ENCODE measurements around the gene KARS1.

KARS1 gene

DNA sequence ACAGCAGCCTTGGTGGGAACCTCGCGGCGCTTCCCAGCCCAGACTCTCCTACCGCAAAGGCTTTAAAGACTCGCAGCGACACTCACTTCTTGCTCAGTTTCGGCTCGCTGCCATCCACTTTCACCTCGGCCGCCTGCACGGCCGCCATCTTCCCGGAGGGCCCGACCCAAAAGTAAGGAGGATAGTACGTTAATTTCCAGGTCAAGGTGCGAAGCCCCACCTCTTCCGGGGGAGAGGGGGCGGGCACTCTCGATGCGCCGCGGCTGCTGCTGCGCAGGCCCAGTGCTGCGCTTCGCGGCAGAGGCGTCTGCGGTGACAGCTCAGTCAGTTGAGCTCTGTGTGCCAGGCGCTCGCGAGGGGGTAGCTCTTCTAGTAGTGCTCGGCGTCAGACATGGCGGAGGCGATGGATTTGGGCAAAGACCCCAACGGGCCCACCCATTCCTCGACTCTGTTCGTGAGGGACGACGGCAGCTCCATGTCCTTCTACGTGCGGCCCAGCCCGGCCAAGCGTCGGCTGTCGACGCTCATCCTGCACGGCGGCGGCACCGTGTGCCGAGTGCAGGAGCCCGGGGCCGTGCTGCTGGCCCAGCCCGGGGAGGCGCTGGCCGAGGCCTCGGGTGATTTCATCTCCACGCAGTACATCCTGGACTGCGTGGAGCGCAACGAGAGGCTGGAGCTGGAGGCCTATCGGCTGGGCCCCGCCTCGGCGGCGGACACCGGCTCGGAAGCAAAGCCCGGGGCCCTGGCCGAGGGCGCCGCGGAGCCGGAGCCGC lies at the start of gene KARS1, which contains the start of gene TERF2IP:
KARS1 (minus strand) TSS at position 174 of the 773 bp plus-strand sequence; CDS start at position 148, 26 bp downstream.
TERF2IP (plus strand) TSS at position 282 of the 773 bp plus-strand sequence; CDS start at position 392, 110 bp downstream.
- peak; percentile 43 for FAIRE-seq

DNA sequence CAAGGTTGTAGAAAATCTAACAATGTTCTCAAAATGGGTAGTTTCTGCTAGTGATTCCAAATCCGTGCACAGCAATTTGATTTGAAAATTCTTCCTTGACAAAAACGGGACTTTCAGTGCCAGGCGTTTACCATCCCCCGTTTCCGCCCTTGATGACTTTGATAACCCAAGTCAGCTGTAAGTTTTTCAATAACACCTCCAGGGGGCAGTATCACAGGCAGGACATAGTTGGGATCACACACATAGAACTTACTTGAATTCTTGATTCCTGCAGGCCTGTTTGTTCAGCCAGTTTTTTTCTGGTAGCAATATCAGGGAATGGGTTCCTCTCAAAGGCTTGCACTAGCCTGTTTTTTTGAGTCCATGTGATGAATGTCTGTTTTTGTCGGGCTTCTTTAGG lies 48.2 kb upstream of the KARS1 start:
- FAIRE-seq = no peak

DNA sequence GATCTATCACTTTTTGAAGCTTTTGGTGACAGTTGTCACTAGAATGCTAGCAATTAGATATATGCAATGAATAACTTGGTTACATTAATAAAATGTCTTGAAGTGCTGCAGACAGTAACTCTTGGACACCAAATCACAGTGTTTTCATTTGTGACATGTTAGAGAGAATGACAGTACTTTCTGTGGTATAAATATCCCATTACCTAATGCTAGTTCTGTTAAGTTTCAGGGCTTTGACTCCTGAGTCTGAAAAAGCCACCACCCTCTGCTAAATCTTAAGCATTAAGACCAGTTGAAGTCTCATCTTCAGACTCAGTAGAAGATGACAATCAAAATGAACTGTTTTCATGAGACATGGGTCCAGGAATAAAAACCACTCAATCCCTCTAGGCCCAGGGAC lies 39.9 kb upstream of the KARS1 start:
- no peak for FAIRE-seq

DNA sequence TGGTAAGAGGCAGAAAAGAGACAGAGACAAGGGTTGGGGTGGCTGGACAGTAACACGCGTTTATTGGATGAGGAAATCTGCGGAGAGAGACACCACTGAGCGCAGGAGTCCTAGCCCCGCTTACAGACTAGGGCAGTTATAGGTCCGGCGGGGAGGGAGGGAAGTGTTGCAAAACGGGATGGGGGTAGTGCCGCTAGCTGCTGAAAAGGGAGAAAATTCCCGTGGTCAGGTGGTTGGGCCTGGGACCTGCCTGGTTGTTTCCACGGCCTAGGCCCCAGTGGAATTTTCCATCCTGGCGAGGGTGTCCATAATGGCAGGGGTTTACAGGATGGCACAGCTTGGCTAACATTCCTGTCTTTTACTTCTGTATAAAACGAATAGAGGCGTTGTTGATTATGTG lies 34.8 kb upstream of the KARS1 start:
- no peak for FAIRE-seq

DNA sequence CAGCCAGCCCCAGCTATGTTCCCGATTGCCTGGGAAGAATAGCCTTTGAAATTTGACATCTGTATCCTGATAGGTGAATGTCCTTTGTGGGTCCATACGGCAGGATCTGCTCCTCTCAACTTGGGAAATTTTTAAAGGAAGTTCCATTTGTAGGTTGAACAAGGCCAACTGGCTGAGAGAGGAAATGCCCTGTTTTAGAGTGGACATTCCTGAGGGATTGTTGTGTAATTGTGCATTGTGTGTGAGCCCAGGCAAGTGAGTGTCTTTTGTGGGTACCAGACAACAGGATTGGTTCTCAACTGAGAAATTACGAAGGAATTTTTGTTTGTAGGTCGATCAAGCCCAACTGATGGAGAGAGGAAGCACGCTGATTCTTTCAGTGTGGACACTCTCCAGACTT lies 31.9 kb upstream of the KARS1 start:
- no peak for FAIRE-seq

DNA sequence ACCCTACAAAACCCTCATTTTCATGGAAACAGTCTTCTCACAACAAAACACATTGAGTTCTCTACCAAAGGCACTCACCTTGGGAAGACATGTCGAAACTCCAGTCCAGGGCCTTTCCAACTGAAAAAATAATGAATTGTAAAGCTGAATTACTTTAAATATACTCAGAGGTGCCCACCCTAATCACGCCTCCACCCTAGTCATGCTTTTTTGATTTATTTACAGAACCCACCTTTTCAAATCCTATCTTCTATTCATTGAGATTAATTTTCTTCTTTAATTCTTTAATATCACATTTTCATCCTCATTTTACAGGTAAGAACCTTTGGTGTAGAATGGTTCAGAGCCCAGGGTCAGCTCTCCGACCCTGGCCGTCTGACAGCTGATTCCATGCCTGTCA lies 29.4 kb upstream of the KARS1 start, which contains the start of gene CPHXL2:
CPHXL2 (minus strand) TSS at position 101 of the 400 bp plus-strand sequence; CDS start at position 91, 10 bp downstream.
- no peak for FAIRE-seq

DNA sequence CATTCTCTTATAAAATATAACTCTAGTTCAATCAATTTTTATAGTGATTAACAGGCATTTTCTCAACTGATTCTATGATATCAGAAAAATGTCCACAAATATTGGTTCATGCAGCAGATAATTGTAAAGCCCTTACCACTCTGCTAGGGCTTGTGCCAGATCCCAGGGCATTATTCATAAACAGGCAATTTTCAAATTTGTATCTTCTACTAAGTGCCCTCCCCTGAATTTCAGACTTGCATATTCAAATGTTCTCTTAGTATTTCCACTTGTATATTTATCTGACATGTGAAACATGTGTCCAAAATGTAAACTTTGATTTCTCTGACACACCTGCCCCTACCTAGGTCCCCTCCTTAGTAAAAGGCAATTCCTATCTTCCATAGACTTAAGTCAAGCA lies 20.0 kb upstream of the KARS1 start:
- no peak for FAIRE-seq

DNA sequence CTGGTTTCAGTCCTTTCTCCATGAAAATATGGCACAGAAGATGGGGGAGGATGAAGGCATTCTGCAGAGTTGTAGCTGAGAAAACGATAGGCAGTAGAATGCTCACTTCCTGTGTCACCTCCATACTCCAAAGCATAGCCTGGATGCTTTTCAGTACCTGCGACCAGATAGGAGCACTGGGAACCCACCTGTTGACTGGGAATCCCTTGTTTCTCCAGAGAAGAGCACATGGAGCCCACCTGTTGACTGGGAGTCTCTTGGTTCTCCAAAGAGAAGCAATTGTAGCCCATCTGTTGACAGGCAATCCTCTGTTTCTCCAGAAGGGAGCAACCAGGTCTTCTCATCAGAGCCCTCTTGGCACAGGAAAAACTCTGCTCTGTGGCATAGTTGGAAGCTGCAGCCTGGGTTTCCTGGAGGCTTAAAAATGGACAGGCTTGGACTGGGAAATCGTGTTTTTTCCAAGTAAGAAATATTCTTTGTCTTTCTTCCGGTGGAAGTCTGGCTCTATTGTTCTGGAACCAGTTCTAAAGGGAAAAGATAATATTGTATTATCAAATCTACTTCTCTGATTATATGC lies 13.3 kb upstream of the KARS1 start:
- FAIRE-seq = no peak

DNA sequence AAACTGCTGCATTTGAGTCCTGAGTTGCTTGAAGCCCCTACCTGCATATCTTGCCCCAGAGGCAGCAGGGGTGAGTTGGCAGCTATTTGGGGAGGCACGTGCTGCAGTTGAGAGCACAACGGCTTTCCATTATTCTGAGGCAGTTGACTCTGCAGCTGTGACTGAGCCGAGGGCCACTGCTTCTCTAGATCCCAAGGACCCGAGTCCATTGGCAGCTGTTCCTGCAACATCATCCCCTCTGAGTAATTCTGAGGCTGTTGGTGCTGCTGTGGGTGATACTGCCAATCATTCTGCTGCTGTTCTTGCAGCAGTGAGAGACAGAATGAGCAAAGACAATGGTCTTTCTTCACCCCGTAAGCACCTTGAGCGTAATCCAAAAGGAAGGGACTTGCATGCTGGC lies 12.9 kb upstream of the KARS1 start:
- no peak for FAIRE-seq

DNA sequence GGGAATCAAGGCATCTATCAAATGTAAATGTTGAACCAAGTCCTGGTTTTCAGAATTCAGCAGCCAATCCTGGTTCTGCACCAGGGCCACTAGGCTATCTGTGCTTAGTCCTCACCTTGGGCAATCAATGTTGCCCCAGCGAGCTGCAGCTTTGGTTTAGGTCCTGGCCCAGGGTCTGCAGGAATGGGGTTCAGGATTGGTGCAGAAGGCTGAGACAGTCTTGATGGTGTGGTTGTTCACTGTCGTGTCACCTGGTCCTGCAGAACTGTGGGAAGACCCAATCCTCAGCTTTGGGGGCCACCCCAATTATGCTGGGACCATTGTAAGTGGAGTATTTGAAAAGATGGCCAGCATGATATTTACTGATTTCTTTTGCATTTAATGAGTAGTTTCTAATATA lies 10.7 kb upstream of the KARS1 start:
- no peak for FAIRE-seq

DNA sequence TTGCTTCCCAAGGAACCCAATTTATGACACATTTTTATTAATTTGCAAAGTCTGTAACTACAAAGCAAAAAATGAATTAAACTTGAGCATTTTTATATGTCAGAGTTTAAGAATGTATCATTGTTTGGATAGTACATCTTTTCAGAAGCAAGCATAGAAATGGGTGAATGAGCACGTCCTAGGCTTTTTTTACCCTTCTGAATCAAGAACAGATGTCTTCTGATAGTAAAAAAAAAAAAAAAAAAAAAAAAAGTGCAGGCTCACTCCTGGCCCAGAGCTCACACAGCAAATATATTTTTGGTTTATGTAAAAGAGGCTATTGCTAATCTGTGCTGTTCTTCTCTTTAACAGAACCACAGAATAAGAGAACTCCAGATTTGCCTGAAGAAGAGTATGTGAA lies 6.5 kb upstream of the KARS1 start:
- FAIRE-seq = no peak

DNA sequence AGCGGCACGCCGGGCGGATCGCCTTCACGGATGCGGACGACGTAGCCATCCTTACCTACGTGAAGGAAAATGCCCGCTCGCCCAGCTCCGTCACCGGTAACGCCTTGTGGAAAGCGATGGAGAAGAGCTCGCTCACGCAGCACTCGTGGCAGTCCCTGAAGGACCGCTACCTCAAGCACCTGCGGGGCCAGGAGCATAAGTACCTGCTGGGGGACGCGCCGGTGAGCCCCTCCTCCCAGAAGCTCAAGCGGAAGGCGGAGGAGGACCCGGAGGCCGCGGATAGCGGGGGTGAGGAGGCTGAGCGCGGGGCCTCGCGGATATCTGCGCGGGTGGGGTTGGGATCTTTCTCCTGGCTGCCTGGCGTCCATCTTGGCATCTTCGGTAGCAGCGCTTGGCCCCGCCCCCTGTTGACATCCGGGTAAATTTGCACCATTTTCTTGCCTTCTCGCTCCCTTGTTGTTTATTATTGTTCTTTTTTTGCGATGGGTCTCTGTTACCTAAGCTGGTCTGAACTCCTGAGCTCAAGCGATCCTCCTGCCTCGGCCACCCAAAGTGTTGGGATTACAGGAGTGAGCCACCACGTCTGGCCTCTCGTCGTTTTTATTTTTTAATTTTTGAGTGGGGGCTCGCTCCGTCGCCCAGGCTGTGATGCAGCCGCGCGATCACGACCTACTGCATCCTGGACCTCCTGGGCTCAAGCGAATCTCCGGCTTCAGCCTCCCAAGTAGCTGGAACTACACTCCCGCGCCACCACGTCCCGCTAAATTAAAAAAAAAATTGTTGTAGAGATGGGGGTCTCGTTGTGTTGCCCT lies 1.0 kb upstream of the KARS1 start:
- FAIRE-seq = no peak

DNA sequence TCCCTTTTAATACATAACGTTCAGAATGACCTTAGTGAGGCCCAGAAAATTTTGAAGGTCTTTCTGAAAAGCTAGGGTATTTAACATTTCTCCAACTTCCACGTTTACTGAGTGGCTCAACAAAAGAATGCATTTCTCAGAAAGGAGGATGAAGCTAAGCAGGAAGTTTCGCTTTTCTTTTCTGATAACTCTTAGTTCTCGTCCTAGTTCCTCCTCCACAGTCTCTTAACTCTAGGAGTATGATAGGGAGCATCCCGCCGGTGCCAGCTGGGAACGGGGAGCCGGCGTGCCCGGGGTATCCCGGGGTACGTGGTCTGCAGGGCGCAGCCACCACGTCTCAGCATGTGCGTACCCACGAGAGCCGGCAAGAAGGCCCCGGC lies 363 bp downstream of the KARS1 start:
- no peak for FAIRE-seq

DNA sequence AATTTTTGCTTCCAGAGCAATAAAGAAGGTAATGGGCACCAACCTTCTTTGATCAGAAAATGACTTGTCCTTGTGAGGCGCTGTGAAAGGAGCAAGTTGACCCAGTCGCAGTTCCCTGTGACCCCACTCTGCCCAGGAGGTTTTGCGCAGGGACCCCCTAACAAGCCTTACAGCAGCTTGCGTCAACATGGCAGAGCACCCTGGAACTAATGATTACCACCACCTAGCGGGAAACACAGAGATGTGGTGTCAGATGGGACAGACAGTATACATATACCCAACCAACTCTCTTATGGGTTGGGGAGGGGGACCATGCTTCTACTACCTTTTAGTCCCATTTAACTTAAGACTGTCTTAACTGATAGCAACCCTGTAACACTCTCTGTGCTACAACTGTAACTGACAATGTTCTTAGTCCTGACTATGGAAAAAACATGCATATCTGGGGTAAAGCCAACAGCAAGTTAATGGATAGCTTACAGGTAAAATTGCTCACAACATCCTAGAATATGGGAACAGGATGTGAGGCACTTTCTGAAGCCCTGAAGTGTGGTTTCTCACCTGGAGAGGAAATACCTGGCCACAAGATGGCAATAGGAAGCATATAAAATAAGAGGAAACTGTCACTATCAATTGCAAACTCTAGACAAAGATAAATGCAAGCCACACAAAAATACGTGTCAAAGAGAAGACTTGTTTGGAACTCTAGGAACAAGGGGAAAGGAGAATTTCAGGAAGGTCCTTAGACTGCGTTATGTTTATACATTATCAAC lies 3.0 kb downstream of the KARS1 start:
- FAIRE-seq = no peak

DNA sequence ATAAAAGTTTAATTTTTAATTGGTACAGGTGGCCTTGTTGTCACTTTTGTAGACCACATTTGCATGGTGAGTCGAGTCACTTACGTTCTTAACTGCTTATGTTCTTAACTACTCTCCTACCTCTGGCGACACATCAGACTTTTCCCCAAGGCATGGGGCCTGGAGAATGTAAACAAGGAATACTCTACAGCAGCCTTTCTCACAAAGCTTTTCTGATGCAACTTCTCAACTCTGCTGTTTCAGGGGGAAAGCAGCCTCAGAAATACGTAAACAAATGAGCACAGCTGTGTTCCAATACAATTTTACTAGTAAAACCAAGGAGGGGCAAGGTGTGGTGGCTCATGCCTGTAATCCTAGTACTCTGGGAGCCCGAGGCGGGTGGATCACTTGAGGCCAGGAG lies 6.9 kb downstream of the KARS1 start:
- FAIRE-seq = no peak

DNA sequence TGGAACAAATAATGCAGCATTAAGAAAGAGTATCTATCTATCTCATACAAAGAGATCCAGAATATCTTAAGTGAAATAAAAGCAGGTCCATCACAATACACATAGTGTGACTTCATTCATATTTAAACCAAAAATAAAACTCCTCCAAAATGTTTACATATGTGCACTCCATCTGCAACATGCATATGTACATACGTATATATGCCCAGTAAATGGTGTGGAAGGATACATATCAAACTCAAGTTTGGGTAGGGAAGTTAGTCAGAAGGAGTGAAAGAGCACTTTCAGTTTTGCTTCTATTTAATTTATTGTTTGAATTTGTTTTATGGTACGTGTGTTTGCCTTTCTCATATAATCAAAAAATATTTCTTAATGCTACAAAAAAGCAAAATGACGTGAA lies 12.4 kb downstream of the KARS1 start:
- no peak for FAIRE-seq

DNA sequence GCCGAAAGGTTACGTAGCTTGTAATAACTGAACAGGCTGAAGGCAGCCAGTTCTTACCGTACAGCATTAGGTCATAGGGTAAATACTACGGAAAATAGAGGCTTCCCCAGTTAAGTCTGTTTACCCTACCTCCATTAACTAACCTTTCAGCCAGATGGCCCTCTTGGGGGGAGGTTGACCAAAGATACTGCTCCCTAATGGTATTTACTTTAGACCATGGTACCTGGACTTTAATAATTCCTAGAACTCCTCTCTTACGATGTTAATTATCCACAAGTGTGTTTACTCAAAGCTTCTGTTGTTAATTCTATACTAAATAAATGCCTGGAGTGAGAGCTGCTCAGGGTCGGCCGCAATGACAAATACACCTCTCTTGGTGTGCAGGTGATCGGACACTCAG lies 14.6 kb downstream of the KARS1 start:
- no peak for FAIRE-seq

DNA sequence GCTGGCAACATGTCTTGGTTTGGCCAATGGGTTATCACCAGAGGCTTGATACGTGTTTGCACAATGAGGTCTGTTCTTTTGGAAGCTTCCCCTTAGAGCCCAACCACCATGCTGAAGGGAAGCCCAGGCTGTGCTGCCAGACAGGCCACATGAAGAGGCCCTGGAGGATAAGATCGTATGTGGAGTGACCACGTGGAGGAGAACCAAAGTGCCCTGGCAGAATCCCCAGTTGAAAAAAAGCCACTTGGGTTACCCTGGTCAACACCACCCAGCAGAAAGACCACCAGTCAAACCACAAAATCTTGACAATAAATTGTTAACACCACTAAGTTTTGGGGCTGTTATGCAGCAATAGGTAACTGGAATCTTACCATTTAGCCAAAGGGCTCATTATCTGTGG lies 17.4 kb downstream of the KARS1 start:
- no peak for FAIRE-seq

DNA sequence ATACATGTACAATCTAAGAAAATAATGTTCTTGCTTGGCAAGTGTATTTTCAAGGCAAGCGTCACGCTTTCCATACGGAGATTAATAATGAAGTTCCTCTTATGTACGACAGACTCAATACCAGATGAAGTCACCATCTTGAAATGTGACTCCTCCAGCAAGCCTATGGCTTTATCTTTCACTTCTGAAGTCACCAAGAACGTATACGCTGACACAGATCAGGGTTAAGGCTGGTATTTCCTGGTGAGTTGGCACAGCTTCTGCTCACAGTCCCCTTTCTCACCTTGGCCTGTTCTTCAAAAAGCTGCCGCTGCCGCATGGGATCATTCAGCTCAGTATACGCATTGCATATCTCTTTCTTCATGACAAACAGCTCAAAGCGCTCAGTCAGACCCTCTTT lies 18.3 kb downstream of the KARS1 start:
- FAIRE-seq = no peak

DNA sequence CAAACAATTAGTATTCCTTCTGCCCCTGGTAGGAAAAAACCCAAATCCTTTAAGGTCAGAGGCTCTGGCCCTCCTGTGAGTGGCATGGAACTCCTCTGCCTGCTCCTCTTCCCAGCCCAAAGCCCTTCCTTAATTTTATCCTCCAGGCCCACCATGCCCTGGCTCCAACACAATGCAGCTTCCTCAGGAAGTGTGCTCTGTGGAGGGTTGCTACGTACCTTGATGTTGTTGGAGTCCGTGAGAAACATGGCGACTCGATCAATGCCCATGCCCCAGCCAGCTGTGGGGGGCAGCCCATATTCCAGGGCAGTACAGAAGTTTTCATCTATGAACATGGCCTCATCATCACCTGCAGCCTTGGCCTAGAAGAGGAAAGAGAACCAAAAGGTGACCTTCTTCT lies 19.1 kb downstream of the KARS1 start:
- no peak for FAIRE-seq

DNA sequence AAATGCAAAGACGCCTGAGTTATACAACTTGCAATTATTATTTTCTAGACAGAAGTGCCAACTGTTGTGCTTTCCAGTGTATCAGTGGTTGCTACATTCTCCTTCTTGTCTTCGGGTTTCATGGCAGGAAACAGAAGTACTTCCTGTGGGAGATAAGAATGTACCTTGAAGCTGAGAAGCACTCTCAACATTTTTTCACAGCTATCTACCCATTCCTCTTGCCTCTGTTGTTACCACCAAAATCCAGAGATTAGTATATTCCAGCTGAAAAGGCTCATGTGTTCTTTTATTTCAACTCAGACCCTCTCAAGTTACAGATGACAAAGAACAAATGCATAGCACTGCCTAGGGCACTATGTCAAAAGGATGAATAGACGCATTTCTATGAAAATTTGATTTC lies 19.6 kb downstream of the KARS1 start:
- no peak for FAIRE-seq

DNA sequence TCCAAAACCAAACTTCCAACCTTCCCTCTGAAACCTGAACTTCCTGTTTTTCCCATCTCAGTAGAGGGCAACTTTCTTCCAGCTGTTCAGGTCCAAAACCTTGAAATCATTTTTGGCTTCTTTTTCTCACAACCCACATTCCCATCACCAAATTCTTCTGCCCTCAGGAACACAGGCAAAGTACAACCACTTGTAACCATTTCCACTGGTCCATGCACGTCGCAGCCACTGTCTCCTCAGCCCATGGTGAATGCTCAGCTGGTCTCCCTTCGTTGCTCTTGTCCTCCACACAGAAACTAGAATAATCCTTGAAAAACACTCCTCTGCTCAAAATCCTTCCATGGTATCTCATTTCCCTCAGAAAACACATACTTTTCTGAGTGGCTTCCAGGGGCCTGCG lies 20.7 kb downstream of the KARS1 start:
- FAIRE-seq = no peak

DNA sequence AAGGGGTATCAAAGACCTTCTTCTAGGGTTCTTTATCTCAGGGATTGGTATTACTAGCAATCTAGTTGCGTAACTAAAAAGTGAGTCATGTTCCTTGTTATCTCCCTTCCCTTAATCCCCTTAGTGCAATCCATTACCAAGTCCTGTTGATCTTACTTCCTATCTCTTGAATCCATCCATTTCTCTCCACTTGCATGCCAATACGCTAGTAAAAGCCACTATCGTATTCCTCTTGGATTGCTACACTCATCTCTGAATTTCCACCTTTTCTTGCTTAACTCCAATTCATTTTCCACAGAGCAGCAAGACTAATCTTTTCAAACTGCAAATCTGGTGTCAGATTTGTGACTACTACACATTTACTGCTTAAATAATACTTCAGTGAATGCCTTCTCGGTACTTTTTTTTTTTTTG lies 22.5 kb downstream of the KARS1 start:
- no peak for FAIRE-seq
